HG03139 (cell line): Measurements from ENCODE around the gene ADCY6.

Source experiments
- ATAC-seq: cut with Tn5 transposase; IDR thresholded peaks from one replicate; pipeline ENCODE4 v1.9.1; 2021; ENCODE audit not compliant: unreplicated experiment

ADCY6 gene

DNA sequence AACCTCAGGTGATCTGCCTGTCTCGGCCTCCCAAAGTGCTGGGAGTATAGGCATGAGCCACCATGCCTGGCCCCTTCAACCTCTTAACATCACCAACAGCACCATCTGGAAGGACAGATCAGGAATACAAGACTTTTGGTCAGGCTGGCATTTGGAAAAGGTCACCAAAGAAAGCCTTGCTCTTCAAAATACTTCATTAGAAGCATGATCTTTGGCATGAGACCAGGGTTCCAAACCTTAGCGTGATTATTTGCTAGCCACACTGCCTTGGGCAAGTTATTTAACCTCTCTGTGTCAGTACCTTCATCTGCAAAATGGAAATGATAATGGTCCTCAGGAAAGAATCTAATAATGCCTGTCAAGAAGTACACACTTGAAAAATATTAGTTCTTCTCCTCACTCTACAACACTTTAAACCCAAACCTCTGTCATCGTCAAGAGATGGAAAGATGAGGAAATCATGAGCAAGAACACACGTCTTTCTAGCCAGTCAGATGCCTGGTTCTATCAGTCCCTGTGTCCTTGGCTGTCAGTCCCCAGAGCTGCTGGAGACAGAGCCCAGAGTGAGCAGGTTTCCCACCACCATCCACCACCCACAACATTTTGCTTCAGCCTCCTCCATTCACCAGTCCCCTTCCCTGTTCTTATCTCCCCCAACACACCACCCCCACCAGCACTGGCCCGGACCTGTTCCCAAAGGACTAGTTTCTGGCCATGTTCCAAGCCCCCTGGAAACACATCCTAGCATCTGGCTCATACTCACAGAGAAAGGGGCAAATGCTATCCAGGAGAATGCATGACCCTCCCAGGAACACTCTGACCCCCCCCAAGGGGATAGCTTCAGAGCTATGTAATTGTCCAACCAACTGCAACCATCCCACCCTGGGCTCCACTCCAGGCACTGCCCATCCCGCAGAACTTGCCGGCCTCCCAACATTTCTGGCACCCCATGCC is 2.0 kb downstream of the ADCY6 start:
- ATAC-seq, result no peak

DNA sequence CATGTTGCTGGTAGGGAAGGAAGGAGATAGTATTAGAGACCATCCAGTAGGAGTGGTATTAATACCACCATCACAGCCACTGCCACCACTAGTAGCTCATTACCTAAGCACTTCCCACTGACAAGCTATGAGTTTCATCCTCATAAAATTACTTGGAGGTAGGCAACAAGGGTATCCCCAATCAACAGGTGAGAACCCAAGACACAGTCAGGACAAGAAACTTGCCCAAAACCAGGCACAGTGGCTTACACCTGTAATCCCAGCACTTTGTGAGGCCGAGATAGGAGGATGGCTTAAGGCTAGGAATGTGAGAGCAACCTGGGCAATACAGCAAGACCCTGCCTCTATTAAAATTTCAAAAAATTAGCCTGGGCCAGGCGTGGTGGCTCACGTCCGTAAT is 5.5 kb downstream of the ADCY6 start:
- no peak for ATAC-seq

DNA sequence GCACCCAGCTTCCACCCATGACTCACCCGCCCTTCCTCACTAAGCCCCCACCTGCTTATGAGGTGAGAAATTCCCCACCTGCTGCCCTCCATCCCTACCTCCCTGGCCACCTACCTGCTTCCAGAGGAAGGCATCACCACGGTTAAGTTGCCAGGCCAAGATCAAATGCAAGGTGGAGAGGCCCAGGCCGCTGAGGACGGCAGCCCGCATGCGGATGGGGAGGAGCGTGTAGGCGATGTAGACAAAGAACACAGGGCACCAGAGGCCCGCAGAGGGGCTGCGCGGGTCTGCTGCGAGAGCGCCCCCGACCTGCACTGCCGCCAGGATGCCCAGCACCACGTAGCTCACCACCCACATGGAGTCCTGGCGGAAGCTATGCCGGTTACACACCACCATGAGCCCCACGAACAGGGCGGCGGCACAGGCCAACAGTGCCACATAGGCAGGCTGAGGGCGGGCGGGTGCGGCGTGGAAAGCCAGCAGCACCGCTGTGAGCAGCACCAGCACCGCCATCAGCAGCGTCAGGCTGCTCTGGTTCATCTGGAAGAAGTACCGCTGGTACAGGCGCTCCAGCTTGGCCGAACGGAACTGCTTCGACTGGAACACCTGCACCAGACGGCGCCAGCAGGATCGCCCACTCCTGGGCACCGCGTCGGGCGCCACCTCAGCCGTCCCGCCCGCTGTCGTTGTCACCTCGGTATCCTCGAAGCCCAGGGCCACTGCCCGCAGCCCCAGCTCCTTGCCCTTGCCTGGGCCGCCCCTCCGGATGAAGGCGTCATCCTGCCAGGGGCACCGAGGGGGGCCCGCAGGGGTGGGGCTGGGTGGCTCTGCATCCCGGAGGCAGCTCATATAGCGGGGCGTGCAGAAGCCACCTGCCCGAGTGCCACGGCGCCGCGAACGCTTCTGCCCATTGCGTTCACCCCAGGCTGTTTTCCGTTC is 6.2 kb downstream of the ADCY6 start:
- no peak for ATAC-seq

DNA sequence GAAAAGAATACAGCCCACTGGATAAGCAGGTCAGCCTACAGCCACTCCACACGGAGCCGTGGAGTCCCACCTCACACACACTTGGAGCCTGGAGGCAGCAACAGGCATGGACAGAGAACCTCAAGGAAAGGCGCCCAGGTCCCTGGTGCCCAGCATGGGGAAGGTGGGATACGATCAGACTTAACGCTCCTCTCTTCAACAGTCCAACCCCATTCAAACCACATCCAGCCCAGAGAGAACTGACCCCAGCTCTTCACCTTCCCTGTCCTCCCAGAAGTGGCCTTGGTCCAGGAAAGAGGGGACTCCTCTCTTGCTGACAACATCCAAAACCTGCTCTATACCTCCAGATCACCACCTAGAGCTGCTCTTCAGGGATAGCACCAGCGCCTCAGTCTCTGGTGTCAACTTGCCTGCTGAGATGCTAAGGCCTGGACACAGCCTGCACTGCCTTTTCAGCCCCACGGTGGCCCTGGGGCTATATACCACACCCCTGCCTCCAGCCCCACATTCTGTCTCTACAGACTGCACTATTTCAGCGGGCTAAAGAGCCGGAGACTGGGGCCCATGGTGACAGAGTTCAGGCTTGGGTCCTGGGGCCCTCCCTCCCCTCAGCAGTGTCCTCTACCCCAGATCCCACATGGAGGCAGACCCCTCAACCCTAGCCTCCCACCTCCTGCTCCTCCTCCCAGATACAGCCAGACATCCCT is 7.0 kb downstream of the ADCY6 start:
- ATAC-seq, result no peak

DNA sequence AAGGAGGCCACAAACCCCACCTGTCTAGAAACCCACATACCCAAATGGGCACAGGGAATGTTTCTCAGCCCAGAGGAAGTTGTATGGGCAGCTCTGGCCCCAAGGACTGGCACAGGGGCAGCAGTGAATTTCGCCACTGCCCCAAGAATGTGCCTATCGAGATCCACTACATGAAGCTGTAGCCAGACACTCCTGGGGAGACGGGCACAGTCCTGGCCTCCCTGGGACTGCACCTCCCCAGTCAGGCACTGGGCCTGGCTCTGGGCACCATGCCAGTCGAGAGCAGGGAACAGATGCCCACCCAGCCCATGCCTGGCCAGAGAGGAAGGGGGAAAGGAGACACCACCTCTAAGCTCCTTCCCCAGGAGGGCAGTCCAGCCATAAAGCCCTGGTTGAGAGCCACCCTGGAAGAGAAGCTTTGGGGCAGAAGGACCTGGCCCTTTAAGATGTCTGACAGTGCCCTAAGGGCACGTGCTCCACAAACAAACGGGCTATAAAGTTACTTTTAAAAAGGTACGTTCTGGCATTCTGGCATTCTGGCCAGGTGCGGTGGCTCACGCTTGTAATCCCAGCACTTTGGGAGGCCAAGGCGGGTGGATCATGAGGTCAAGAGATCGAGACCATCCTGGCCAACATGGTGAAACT is 8.4 kb downstream of the ADCY6 start:
- no peak for ATAC-seq

DNA sequence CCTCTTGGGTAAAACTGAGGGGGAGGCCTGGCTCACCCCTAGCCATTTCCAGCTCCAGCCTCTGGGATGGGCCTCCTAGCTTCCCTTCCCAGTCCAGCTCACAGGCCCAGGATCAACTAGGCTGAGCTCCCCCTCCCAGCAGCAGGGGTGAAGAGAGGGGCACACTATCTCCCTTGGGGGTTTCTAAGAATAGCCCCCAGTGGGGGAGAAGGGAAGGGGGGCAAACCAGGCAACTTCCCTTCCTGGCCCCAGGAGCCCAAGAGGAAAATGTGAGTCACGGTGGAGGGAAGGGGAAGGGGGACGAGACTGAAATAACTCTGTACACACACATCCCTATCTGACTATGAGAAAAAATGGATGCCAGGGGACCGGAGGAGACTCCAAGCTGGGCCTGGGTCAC is 9.0 kb downstream of the ADCY6 start:
- no peak for ATAC-seq

DNA sequence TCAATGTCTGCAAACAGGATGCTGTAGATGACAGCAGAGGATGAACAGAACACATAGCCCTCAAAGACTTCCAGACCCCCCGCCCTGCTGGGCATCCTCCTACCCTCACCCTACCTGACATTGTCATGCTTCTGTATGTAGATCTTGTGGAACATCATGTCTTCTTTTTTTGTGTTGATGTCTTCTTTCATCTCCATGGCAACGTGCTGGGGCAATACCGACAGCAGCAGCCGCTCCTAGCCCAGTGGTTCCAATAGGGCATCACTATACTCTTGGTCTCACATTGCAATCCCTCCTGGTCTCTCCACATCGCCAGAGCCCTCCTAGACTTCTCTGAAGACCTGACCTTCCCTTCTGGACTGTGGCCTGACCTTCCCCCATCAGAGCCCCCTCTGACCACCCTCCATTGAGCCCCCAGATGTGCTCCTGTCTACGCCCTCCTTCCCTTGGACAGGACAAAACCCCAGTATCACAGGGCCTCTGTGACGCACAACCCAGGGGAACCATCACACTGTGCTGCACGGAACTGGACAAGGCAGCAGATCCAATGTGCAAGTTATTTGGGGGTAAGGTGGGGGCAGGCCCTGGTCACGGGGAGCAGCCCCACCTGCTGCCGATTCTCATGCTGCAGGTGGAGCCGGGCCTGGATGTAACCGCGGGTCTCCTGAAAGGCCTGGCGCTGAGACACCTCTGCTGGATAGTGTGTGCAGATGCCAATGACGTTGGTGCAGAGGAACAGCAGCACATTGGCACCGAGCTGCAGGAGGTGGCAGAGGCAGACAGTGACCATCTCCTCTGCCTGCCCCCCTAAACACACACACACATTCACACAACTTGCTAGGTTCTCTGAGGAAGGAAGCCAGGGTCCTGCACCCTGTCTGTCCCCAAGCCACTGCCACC is 11.1 kb downstream of the ADCY6 start:
- ATAC-seq, result no peak

DNA sequence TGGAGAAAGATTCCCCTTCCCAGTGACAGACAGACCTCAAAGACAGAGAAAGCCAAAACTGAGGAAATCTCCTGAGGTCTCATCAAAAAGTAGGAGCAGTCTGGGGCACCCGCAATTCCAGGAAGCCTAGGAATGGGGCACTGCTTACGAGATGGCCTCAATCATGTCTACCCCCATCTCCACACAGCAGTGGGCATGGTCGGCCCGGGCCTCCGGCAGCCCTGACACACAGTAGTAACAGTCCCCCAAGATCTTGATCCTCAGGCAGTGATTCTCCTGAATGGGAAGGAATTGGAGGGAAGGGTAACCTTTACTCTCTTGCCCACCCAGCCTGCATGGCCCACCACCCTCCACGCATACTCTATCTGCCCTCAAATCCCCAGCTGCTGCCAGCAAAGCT is 11.9 kb downstream of the ADCY6 start:
- ATAC-seq, result no peak

DNA sequence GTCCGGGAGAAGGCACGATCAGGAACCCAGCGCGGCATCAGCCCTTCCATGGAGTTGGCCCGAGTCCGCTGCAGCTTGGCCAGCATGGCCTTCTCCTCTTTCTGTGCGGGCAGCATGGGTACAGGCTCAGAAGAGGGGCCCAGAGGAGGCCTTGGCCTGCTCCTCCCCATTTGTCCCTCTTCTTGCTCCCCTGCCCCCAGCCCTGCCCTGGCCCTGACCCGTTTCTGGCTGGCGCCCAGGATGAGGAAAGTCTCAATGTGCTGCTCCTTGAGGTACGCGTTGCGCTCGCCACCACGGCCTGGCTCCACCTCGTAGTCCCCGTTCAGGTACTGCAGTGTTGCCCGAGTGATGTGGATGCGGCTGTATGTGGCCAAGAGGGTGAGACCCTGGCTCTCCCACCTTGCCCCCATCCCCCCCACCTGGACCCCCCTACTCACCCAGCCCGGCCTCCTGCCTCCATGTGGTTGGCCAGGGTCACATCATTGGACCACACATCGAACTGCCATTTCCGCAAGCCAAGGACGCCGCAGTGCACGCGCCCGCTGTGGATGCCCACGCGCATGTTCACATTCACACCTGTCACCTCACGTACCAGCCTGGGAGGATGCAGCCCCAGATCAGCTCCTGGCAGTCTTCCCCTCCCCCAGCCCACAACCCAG is 12.8 kb downstream of the ADCY6 start:
- no peak for ATAC-seq

DNA sequence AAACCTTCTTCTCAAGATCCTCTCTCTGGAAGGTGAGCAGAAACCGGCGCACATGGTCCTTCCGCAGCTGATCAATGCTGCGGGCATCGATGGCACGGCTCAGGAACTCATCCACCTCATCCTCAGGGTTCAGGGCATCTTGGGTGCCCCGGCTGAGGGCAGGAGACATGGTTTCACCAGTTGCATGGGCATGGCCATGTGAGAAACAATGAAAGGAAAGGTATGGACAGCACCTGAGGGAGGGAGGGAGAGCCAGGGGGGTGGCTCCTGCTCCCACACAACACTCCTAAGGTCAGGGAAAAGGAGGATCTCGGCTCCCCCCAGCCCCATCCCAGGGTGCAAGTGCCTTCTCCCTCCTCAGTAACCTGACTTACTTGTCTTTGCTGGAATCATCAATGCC is 13.6 kb downstream of the ADCY6 start:
- ATAC-seq, result no peak

DNA sequence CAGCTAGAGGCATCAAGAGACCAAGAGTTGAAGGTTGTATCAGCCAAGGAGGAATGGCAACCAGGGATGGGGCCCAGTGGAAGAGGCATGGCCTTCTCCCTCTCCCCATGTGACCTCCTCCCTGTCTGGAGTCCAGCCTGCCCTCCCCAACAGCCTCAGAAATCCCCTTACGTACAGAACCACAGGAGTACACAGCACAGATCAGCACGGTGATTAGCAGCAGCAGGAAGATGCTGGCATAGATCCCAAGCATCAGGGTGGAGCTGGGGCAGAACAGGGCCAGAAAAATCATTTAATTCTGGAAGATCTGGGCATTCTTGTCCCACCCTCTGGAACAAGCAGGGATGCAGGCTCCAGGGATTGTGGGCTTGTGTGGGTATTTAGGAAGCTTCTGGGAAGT is 14.4 kb downstream of the ADCY6 start:
- ATAC-seq, result no peak

DNA sequence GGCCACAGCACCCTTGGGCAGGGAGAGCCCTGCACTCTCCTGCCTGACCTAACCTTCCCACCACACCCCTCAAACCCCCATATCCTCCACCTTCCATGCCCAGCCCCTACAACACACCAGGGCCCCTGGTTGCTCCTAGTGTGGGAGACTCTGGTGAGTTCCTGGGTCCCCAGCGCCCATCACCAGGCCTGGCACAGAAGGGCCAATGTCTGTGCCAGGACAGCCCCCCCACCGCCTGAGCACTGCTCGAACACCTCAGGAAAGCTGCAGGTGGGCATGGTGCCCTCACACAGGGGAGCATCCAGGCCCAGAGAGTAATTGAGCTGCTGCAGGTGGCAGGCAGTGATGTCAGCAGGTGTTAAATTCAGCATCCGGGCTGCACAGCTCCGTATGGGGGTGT is 15.2 kb downstream of the ADCY6 start:
- no peak for ATAC-seq

DNA sequence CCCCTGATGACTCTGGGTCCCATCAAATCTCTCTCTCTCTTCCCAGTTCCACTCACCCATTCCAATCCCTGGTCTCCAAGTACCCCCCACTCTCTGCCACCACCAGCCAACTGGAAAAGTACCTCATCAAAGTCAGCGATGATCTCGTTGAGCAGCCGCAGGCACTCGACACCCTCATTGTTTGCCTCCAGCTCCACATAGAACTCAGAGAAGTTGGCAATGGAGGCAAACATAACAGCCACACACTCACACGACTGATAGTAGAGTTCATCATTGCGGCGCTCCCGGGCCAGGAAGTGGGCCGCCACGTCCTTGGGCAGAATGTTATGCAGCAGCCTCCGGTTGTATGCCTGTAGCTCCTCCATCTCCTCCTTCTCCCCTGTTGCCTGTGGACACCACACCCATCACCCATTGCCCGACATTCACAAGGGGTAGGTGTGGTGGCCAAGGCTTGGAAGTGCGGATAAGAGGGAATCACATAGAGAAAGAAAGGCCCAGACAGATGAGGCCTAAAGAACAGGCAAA is 17.2 kb downstream of the ADCY6 start:
- ATAC-seq, result no peak

DNA sequence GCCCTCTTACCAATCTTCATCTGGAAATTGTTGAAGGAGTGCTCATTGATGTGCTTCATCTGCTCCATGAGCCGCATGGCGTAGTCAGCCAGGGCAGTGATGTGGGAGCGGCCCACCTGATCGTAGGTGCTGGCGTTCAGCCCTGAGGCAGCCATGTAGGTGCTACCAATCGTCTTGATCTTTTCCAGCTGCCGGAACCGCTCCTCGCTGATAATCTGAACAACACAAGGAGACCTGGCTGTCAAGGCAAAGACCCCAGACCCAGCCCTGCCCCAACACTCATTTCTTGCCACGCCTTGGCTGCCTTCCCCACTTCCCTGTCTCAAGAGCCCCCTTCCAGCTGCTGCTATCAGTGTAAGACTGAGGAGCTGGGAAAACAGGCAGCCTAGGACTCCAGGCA is 18.1 kb downstream of the ADCY6 start:
- ATAC-seq, result no peak

DNA sequence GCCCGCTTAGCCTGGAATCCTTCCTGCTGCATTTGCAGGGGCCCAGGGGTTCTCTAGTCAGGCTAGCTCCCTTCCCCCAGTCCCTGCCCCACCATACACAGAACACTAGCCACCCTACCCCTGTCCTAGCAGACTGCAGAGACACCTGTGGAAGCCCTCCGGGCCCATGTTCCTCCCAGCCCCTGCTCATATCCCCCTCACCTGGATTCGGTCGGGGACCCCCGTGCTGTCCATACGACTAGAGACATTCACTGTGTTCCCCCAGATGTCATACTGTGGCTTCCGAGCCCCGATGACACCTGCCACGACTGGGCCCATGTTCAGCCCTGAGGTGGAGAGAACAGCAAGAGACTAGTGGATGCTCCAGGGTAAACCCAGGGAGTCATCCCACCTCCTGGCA is 20.2 kb downstream of the ADCY6 start:
- no peak for ATAC-seq

DNA sequence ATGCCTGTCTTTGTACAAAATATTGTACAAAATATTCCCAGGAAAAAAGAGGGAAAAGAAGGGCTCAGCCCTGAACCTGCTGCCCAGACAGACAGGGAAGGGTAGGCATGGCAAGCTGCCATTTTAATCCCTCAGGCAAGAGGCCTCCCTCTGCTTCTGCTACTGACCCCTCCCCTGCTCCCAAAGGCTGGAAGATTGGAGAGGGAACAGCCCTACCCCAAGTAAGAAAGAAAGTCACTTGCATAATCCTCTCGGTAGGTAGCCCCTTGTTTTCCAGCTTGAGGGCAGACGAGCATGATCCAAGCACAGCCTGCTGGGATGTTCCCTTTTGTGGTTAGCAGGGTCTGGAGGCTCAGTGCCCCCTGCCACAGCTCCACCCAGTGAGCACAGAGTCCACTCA is 20.7 kb downstream of the ADCY6 start:
- ATAC-seq, result no peak

DNA sequence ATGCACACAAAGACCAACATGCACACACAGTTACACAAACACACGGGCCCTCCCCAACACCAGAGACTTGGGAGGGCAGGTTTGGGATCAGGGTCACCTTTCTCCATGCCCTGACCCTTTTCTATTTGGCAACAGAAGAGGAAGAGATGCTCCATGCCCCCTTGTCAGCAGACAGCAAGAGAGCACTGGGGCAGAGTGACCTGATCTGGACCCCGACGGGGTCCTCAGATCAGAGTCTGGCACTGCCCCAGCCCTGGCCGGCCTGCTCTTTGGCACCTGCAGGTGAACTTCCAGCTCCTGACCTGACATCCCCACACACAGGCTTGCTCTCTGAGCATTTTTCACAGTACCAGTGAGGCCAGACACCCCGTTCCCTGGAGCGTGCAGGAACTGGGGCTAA is 21.4 kb downstream of the ADCY6 start:
- no peak for ATAC-seq

DNA sequence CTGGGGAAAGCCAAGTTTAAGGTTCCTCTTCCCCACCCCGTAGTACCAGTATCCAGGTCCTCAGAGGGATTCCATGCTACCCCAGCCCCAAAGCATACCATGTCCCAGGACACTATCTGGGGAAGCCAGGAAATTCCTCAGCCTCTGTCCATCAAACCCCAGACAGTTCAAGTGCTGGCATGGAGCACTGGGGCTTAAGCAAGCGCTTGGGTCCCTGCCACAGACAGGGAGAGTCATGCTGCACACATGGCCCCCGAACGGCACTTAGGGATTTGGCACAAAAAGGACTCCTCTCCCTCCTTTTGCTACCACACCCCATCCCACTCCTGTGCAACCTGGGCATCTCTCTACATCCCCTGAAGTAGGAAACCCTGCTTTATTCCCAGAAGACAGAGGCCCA is 21.8 kb downstream of the ADCY6 start:
- ATAC-seq, result no peak

DNA sequence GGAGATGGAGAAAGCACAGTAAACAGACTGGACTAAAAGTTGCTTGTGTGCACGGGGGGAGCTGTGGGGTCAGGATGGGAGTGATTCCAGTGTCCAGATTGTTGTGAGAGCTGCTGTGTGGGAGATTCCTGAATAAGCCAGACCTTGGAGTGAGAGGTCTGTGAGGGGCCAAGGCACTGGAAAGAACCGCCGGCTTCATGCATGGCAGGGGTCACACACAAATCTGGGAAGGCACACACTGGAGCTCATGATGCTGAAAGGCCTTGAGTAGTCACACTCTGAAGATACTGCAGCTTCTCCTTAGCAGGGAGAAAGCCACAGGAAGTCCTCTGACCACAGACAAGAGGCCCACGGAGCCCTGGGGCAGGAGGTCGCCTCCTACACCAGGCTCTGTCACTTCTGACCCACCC is 23.1 kb downstream of the ADCY6 start:
- ATAC-seq, result no peak
